Endothelial cell of umbilical vein (primary cell): ENCODE results near the gene LGALS7B.

Experiments
- EZH2 ChIP-seq: IDR thresholded peaks from 2 replicates; pipeline ENCODE4 v1.6.1; 2012; ENCODE audit warnings: borderline replicate concordance, low read depth, mild to moderate bottlenecking, moderate library complexity, low read length, inconsistent platforms; ENCODE audit not compliant: severe bottlenecking
- GATA2 ChIP-seq: IDR thresholded peaks from 2 replicates; pipeline ENCODE4 v1.7.0; 2011; ENCODE audit warnings: low read depth, mild to moderate bottlenecking, moderate library complexity, mixed read lengths, low read length; ENCODE audit not compliant: insufficient read length, insufficient read depth
- JUN ChIP-seq: IDR thresholded peaks from 2 replicates; pipeline ENCODE4 v1.6.1; 2011; ENCODE audit warnings: borderline replicate concordance, low read depth; ENCODE audit not compliant: insufficient read length, insufficient read depth
- MAX ChIP-seq: IDR thresholded peaks from 2 replicates; pipeline ENCODE4 v1.6.1; 2011; ENCODE audit not compliant: insufficient read depth, insufficient read length
- MYC ChIP-seq: IDR thresholded peaks from one replicate; pipeline ENCODE4 v1.6.1; 2011; ENCODE audit warnings: mild to moderate bottlenecking, low read depth, low read length
- POLR2A ChIP-seq: IDR thresholded peaks from 2 replicates; pipeline ENCODE4 v1.6.1; 2012; ENCODE audit warnings: low read depth, mild to moderate bottlenecking, control low read depth, low read length
- POLR2AphosphoS5 ChIP-seq: IDR thresholded peaks from 2 replicates; pipeline ENCODE4 v1.6.1; 2012; ENCODE audit warnings: low read depth, mild to moderate bottlenecking, control low read depth, low read length, moderate library complexity; ENCODE audit not compliant: insufficient read depth
- TF ChIP-seq, protein P1 (sequence below), 2 donors: IDR thresholded peaks; 1 replicate in 1 of 2; 2 replicates in 1 of 2; pipeline ENCODE4 v1.5.1; 2011; ENCODE audit warnings: low read length in 2 of 2, mild to moderate bottlenecking in 2 of 2, moderate library complexity in 2 of 2, control low read depth in 1 of 2, inconsistent platforms in 1 of 2, low read depth in 1 of 2; ENCODE audit not compliant: insufficient read depth in 1 of 2; ENCODE audit errors: extremely low read depth in 1 of 2

DNA sequence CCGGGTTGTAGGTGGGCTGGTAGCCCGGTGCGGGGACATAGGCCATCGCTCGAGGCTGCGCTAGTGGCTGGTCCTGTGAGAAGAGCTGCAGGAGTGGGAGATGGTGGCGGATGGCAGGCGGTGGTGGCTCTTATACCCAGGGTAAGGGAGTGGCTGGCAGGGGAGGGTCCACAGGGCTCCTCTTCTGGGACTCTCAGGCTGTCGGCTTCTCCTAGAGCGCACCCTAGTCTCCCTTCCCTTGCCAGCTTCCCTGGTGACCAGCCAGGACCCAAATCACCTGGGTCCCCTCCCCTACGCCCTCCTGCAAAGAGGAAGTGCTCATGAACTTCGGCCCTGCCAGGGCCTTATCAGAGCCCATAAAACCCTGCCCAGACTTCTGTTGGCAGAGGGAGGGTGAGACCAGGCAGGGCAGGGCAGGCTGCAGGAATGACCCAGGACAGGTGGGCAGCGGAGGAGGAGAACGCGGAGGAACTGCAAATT lies 23.9 kb downstream of the LGALS7B start, which contains the start of gene LGALS4:
- TF ChIP-seq, protein P1, sequence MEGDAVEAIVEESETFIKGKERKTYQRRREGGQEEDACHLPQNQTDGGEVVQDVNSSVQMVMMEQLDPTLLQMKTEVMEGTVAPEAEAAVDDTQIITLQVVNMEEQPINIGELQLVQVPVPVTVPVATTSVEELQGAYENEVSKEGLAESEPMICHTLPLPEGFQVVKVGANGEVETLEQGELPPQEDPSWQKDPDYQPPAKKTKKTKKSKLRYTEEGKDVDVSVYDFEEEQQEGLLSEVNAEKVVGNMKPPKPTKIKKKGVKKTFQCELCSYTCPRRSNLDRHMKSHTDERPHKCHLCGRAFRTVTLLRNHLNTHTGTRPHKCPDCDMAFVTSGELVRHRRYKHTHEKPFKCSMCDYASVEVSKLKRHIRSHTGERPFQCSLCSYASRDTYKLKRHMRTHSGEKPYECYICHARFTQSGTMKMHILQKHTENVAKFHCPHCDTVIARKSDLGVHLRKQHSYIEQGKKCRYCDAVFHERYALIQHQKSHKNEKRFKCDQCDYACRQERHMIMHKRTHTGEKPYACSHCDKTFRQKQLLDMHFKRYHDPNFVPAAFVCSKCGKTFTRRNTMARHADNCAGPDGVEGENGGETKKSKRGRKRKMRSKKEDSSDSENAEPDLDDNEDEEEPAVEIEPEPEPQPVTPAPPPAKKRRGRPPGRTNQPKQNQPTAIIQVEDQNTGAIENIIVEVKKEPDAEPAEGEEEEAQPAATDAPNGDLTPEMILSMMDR (IDR thresholded peaks at IDR 0.05; ENCODE audit: extremely low read depth in 1 of 2, insufficient read depth in 1 of 2, low read depth in 1 of 2, low read length in 2 of 2): no peak
- no peak for TF ChIP-seq EZH2
- TF ChIP-seq POLR2A: no peak
- TF ChIP-seq MAX: no peak
- no peak for TF ChIP-seq POLR2AphosphoS5
- TF ChIP-seq MYC: no peak
- TF ChIP-seq JUN: no peak
- no peak for TF ChIP-seq GATA2
